HCT116 (cell line): ENCODE measurements around the gene CTIF. TPM values are rescaled to one million over a fixed set of nuclear protein-coding genes. Genes with fewer than 3 reads are reported as not detected.

Experiments
- ATAC-seq: fragments of 200-7000 bp; cut with Tn5 transposase; 2 replicates; pipeline ENCODE4 v1.9.1; 2020; ENCODE audit warnings: mild to moderate bottlenecking, moderate library complexity
- BruUV-seq: library from RNA; stranded (reverse); fragments of 400-500 nt; replicated peaks from 2 replicates; lab custom pipeline; 2021; lab: Mats Ljungman, UMichigan
- CTCF ChIA-PET: fragments of 300-600 bp; sonication (Branson Sonifier 250); formaldehyde crosslinking; loops from one replicate; lab custom pipeline; 2021; ENCODE audit warnings: antibody characterized with exemption; lab: Charles Lee
- POLR2A ChIA-PET: fragments of 300-600, 350-600 bp; sonication (Branson Sonifier 250); formaldehyde crosslinking; loops from one replicate; lab custom pipeline; 2021; ENCODE audit warnings: antibody characterized with exemption; lab: Charles Lee
- RAD21 ChIA-PET, 2 experiments: fragments of 300-600 bp; sonication (Branson Sonifier 250); formaldehyde crosslinking; loops; one replicate each; lab custom pipeline; 2023; ENCODE audit warnings: low total read pairs in 2 of 2; ENCODE audit not compliant: uncharacterized antibody in 2 of 2, unreplicated experiment in 2 of 2, low non-redundant PET in 1 of 2; lab: Charles Lee
- DNase-seq: peaks from one replicate; pipeline ENCODE4 v3.0.0-alpha.2; 2010; ENCODE audit warnings: low read depth, low spot score
- H2AFZ ChIP-seq: fragments of 200-600 bp; shearing (Covaris generic), sonication (generic); 2 replicates; pipeline ENCODE4 v1.6.1; 2017; ENCODE audit warnings: low read depth, mixed run types, mixed read lengths, antibody characterized with exemption, low read length; ENCODE audit not compliant: poor library complexity, severe bottlenecking
- H3K27ac ChIP-seq: 2 replicates; pipeline ENCODE4 v1.5.1; 2012; ENCODE audit warnings: low read depth, low read length
- H3K27me3 ChIP-seq: fragments of 200-600 bp; sonication (generic); 2 replicates; pipeline ENCODE4 v1.6.1; 2016; ENCODE audit warnings: mixed run types, low read length, mixed read lengths; ENCODE audit not compliant: insufficient read depth
- H3K36me3 ChIP-seq, 2 experiments: fragments of 200-500 bp in 1 of 2; fragments of 200-600 bp in 1 of 2; sonication (Bioruptor generic) in 1 of 2; sonication (generic) in 1 of 2; 2 replicates each; pipeline versions ENCODE4 v1.5.1 to v1.6.1; 2014 to 2016; ENCODE audit warnings: low read length in 2 of 2, inconsistent platforms in 1 of 2, mixed read lengths in 1 of 2, mixed run types in 1 of 2; ENCODE audit not compliant: insufficient read depth in 2 of 2, control insufficient read depth in 1 of 2
- H3K4me1 ChIP-seq, 2 experiments: fragments of 200-600 bp in 1 of 2; sonication (generic) in 1 of 2; 2 replicates each; pipeline versions ENCODE4 v1.5.1 to v1.6.1; 2012 to 2017; ENCODE audit warnings: low read length in 2 of 2, inconsistent platforms in 1 of 2, mild to moderate bottlenecking in 1 of 2, mixed read lengths in 1 of 2, mixed run types in 1 of 2, moderate library complexity in 1 of 2; ENCODE audit not compliant: insufficient read depth in 2 of 2, control insufficient read depth in 1 of 2
- H3K4me2 ChIP-seq: fragments of 200-600 bp; sonication (generic); 2 replicates; pipeline ENCODE4 v1.6.1; 2017; ENCODE audit warnings: mixed run types, low read length, mixed read lengths
- H3K4me3 ChIP-seq, 2 experiments: fragments of 200-600 bp in 1 of 2; sonication (generic) in 1 of 2; replicated peaks in 1 of 2; 2 replicates each; pipeline ENCODE4 v1.5.1; 2011 to 2016; ENCODE audit warnings: low read length in 2 of 2, control low read depth in 1 of 2, low read depth in 1 of 2, mild to moderate bottlenecking in 1 of 2, mixed read lengths in 1 of 2, mixed run types in 1 of 2
- H3K79me2 ChIP-seq: fragments of 200-600 bp; sonication (generic); 2 replicates; pipeline ENCODE4 v1.6.1; 2017; ENCODE audit warnings: mild to moderate bottlenecking, mixed run types, low read length, moderate library complexity, mixed read lengths; ENCODE audit not compliant: insufficient read depth
- H3K9ac ChIP-seq: fragments of 200-600 bp; sonication (generic); 2 replicates; pipeline ENCODE4 v1.6.1; 2016; ENCODE audit warnings: low read length, mixed read lengths
- H3K9me2 ChIP-seq: fragments of 200-600 bp; sonication (generic), shearing (Covaris generic); 2 replicates; pipeline ENCODE4 v1.6.1; 2017; ENCODE audit warnings: mixed run types, mild to moderate bottlenecking, moderate library complexity; ENCODE audit not compliant: insufficient read depth
- H3K9me3 ChIP-seq, 2 experiments: fragments of 200-500 bp in 1 of 2; fragments of 200-600 bp in 1 of 2; sonication (Bioruptor generic) in 1 of 2; sonication (generic) in 1 of 2; 2 replicates each; pipeline ENCODE4 v1.6.1; 2014 to 2017; ENCODE audit warnings: low read length in 2 of 2, mixed read lengths in 2 of 2, inconsistent platforms in 1 of 2, low read depth in 1 of 2, mild to moderate bottlenecking in 1 of 2, mixed run types in 1 of 2, moderate library complexity in 1 of 2; ENCODE audit not compliant: control insufficient read depth in 1 of 2, insufficient read depth in 1 of 2
- H4K20me1 ChIP-seq: fragments of 200-600 bp; sonication (generic), shearing (Covaris generic); 2 replicates; pipeline ENCODE4 v1.6.1; 2017; ENCODE audit warnings: mixed run types, mild to moderate bottlenecking, moderate library complexity; ENCODE audit not compliant: insufficient read depth
- CBX3 ChIP-seq: IDR thresholded peaks from 2 replicates; pipeline ENCODE4 v1.6.1; 2012; ENCODE audit warnings: low read depth
- FOSL1 ChIP-seq: IDR thresholded peaks from 2 replicates; pipeline ENCODE4 v1.6.1; 2012; ENCODE audit warnings: low read depth
- JUND ChIP-seq: IDR thresholded peaks from 2 replicates; pipeline ENCODE4 v1.6.1; 2012
- POLR2A ChIP-seq: IDR thresholded peaks from 2 replicates; pipeline ENCODE4 v1.7.0; 2011; ENCODE audit warnings: borderline replicate concordance; ENCODE audit not compliant: insufficient read depth, insufficient read length; ENCODE audit errors: extremely low read depth
- SRF ChIP-seq: IDR thresholded peaks from 2 replicates; pipeline ENCODE4 v1.6.1; 2012; ENCODE audit warnings: low read depth
- intact Hi-C: fragments of 100-400 bp; cut with micrococcal nuclease; formaldehyde crosslinking; loops from 2 replicates; pipeline ENCODE4 v1.10.0; 2022
- total RNA-seq: library from RNA; stranded (reverse); gene quantifications from one replicate; pipeline ENCODE4 v1.2.1, GENCODE V29; 2021; ENCODE audit not compliant: unreplicated experiment
- TF ChIP-seq, protein P1 (sequence below): IDR thresholded peaks from 2 replicates; pipeline ENCODE4 v1.6.1; 2012
- TF ChIP-seq, protein P2 (sequence below): IDR thresholded peaks from 2 replicates; pipeline ENCODE4 v1.6.1; 2012; ENCODE audit warnings: low read depth

Gene CTIF
- total RNA-seq, 1 experiment from 2014 or later, result 19.7 TPM

DNA sequence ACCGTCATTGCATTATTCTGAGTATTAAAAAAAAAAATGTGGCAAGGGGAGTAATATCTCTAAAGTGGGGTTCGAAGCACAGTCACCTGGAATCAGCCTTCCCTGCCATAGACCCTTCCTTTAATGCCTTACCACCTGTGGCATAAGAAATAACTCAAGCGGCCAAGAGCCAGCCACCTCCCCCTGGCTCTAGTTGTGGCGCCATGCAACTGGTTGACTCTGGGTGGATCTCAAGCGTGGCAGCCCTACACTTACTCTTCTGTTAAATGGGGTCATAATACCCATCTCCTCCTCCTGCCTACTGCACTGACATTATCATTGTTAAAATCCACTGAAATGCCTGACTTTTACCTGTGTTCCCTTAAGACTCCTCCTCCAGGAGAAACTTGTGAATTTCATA is 236.1 kb downstream of the CTIF start:
- RAD21 ChIA-PET, result no interaction called here
- no peak overlapping the region for H3K9ac ChIP-seq
- DNase-seq (no peak), ATAC-seq (no peak)
- POLR2A ChIA-PET, result no interaction called here
- no peaks in the 10 kb centered on the region for H4K20me1 ChIP-seq
- BruUV-seq, result no TSS peak
- no peak overlapping the region for H3K27ac ChIP-seq
- intact Hi-C loops, result loop anchor here (10.0 kb wide), 2 partner anchors 170 to 250 kb away; no protein-coding TSS in a partner anchor
- no peaks in the 10 kb centered on the region for H3K36me3 ChIP-seq
- H3K79me2 ChIP-seq, result no peaks in the 10 kb centered on the region
- no peak overlapping the region for H2AFZ ChIP-seq
- no peak for TF ChIP-seq FOSL1
- TF ChIP-seq, protein P1, sequence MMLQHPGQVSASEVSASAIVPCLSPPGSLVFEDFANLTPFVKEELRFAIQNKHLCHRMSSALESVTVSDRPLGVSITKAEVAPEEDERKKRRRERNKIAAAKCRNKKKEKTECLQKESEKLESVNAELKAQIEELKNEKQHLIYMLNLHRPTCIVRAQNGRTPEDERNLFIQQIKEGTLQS, result no peak
- TF ChIP-seq, protein P2, sequence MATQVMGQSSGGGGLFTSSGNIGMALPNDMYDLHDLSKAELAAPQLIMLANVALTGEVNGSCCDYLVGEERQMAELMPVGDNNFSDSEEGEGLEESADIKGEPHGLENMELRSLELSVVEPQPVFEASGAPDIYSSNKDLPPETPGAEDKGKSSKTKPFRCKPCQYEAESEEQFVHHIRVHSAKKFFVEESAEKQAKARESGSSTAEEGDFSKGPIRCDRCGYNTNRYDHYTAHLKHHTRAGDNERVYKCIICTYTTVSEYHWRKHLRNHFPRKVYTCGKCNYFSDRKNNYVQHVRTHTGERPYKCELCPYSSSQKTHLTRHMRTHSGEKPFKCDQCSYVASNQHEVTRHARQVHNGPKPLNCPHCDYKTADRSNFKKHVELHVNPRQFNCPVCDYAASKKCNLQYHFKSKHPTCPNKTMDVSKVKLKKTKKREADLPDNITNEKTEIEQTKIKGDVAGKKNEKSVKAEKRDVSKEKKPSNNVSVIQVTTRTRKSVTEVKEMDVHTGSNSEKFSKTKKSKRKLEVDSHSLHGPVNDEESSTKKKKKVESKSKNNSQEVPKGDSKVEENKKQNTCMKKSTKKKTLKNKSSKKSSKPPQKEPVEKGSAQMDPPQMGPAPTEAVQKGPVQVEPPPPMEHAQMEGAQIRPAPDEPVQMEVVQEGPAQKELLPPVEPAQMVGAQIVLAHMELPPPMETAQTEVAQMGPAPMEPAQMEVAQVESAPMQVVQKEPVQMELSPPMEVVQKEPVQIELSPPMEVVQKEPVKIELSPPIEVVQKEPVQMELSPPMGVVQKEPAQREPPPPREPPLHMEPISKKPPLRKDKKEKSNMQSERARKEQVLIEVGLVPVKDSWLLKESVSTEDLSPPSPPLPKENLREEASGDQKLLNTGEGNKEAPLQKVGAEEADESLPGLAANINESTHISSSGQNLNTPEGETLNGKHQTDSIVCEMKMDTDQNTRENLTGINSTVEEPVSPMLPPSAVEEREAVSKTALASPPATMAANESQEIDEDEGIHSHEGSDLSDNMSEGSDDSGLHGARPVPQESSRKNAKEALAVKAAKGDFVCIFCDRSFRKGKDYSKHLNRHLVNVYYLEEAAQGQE, result no peak
- TF ChIP-seq POLR2A, result no peak
- TF ChIP-seq CBX3, result no peak
- no peak for TF ChIP-seq SRF
- no peak for TF ChIP-seq JUND
- H3K27me3 ChIP-seq, result no peaks in the 10 kb centered on the region
- no peaks in the 10 kb centered on the region for H3K9me2 ChIP-seq
- CTCF ChIA-PET, result no interaction called here
- no peak overlapping the region for H3K4me2 ChIP-seq
- no peak overlapping the region for H3K4me3 ChIP-seq
- no peaks in the 10 kb centered on the region for H3K9me3 ChIP-seq
- peaks cover 5 to 12% of the 10 kb centered on the region in 2 experiments; a peak in 3 of 4 replicates for H3K4me1 ChIP-seq
